T-cell (primary cell): ENCODE data around the gene PPP1R13B. TPM values are rescaled to one million over a fixed set of nuclear protein-coding genes. Genes with fewer than 3 reads are reported as not detected.

Experiments used
- ATAC-seq, 4 experiments: fragments of 200-7000 bp in 3 of 4; fragments of 150-1000 bp in 1 of 4; cut with Tn5 transposase; replicated peaks in 1 of 4; 1 replicate in 3 of 4; 2 replicates in 1 of 4; pipeline ENCODE4 v1.10.0; 2021; ENCODE audit warnings: moderate library complexity in 3 of 4, mild to moderate bottlenecking in 2 of 4, moderate number of reproducible peaks in 1 of 4
- CTCF ChIA-PET, 2 donors: fragments of 300-600 bp; sonication (Branson Sonifier 250); formaldehyde crosslinking; loops; one replicate each; lab custom pipeline; 2022; ENCODE audit warnings: antibody characterized with exemption in 2 of 2; lab: Charles Lee
- POLR2A ChIA-PET, 2 donors: fragments of 300-600 bp; sonication (Branson Sonifier 250); formaldehyde crosslinking; loops; one replicate each; lab custom pipeline; 2022; ENCODE audit warnings: antibody characterized with exemption in 2 of 2; lab: Charles Lee
- DNase-seq, 35 experiments: peaks; one replicate each; pipeline versions ENCODE4 v3.0.0 to v3.0.0-alpha.2; 2013 to 2023
- H3K27ac ChIP-seq: one replicate; pipeline ENCODE4 v1.5.1; 2013; ENCODE audit warnings: low read length
- H3K27me3 ChIP-seq, 2 experiments: replicated peaks in 1 of 2; 1 replicate in 1 of 2; 2 replicates in 1 of 2; pipeline versions ENCODE4 v1.6.1 to v1.7.0; 2013; ENCODE audit warnings: low read length in 1 of 2, mixed read lengths in 1 of 2; ENCODE audit not compliant: control insufficient read depth in 2 of 2, insufficient read depth in 2 of 2; ENCODE audit errors: extremely low read depth in 1 of 2
- H3K36me3 ChIP-seq, 2 donors: 1 replicate in 1 of 2; 2 replicates in 1 of 2; pipeline versions ENCODE4 v1.6.1 to v1.7.0; 2013; ENCODE audit warnings: low read length in 1 of 2; ENCODE audit not compliant: control insufficient read depth in 2 of 2, insufficient read depth in 1 of 2; ENCODE audit errors: extremely low read depth in 1 of 2
- H3K4me1 ChIP-seq, 2 experiments: 1 replicate in 1 of 2; 2 replicates in 1 of 2; pipeline versions ENCODE4 v1.6.1 to v1.7.0; 2013; ENCODE audit warnings: low read length in 2 of 2, mixed read lengths in 1 of 2; ENCODE audit not compliant: insufficient read depth in 2 of 2, control insufficient read depth in 1 of 2; ENCODE audit errors: extremely low read depth in 1 of 2
- H3K4me3 ChIP-seq, 2 donors: 1 replicate in 1 of 2; 2 replicates in 1 of 2; pipeline versions ENCODE4 v1.5.1 to v1.7.0; 2013; ENCODE audit warnings: mild to moderate bottlenecking in 2 of 2, low read length in 1 of 2, moderate library complexity in 1 of 2; ENCODE audit not compliant: control insufficient read depth in 1 of 2; ENCODE audit errors: extremely low read depth in 1 of 2
- H3K9me3 ChIP-seq: 2 replicates; pipeline ENCODE4 v1.7.0; 2013
- H3K27ac Mint-ChIP-seq, 2 donors: one replicate each; pipeline ENCODE4 v1.8.0; 2020 to 2021; ENCODE audit warnings: mild to moderate bottlenecking in 2 of 2, mixed read lengths in 2 of 2
- H3K27me3 Mint-ChIP-seq, 2 donors: one replicate each; pipeline ENCODE4 v1.8.0; 2021 to 2022; ENCODE audit warnings: mixed read lengths in 2 of 2
- H3K36me3 Mint-ChIP-seq: one replicate; pipeline ENCODE4 v1.8.0; 2021; ENCODE audit warnings: mixed read lengths
- H3K4me1 Mint-ChIP-seq, 3 donors: one replicate each; pipeline ENCODE4 v1.8.0; 2020 to 2022; ENCODE audit warnings: mixed read lengths in 3 of 3, mild to moderate bottlenecking in 1 of 3
- H3K4me3 Mint-ChIP-seq, 3 donors: one replicate each; pipeline ENCODE4 v1.8.0; 2020 to 2022; ENCODE audit warnings: mild to moderate bottlenecking in 3 of 3, mixed read lengths in 3 of 3, moderate library complexity in 3 of 3
- H3K9me3 Mint-ChIP-seq, 3 donors: one replicate each; pipeline ENCODE4 v1.8.0; 2020 to 2022; ENCODE audit warnings: mixed read lengths in 3 of 3
- WGBS: methylation state at CpG from one replicate; pipeline ENCODE4 v1.1.5; 2013; ENCODE audit warnings: missing lambda C conversion rate; ENCODE audit not compliant: insufficient coverage; 5-methylcytosine and 5-hydroxymethylcytosine counted together
- total RNA-seq, 35 experiments: library from RNA in 6 of 35; stranded (reverse) in 6 of 35; fragments of 120-200 nt in 1 of 35; gene quantifications; one replicate each; pipeline versions ENCODE4 v1.2.1 to v1.2.4 and lab custom pipeline; 2013 to 2026

PPP1R13B gene
- total RNA-seq, 5 donors from 2014 or later (not counting 1 experiment from before 2014, with no cell fraction given), result 23.8 to 32.4 (median 29.9) TPM

DNA sequence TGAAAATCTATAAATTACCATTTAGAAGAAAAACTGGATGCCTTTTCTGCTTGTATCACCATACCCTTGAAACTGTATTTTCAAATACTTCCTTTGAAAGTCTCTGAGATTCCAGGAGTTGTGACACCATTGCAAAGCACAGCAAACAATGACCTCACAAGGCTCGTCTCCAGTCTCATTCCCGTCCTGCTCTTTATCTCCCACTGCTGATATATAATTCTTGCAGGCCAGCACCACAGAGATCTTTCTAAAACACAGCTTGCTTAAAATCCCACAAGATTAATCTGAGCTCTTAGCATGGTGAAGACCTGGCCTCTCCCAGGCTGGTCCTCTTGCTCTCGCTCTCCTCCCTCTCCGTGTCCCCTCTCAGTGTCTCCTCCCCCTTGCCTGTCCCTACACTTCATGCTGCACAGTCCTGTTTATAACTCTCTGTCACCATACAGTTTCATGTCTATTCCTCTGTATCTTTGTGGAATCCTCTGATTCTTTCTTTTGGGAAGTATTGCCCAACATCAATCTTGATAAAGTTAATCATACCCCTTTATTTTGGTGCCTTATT lies 80.0 kb downstream of the PPP1R13B start:
- H3K4me3 ChIP-seq, result no peak overlapping the region
- no peak overlapping the region for H3K4me3 Mint-ChIP-seq
- no peak overlapping the region for H3K27ac Mint-ChIP-seq
- DNase-seq (no peak), ATAC-seq (no peak)
- no peaks in the 10 kb centered on the region for H3K27me3 ChIP-seq
- CTCF ChIA-PET, result no interaction called here
- H3K9me3 ChIP-seq, result no peaks in the 10 kb centered on the region
- POLR2A ChIA-PET, result no interaction called here
- H3K36me3 ChIP-seq, result no peaks in the 10 kb centered on the region
- H3K27me3 Mint-ChIP-seq, result no peaks in the 10 kb centered on the region
- H3K9me3 Mint-ChIP-seq, result no peaks in the 10 kb centered on the region
- no peak overlapping the region for H3K27ac ChIP-seq
- peaks cover 32% of the 10 kb centered on the region for H3K36me3 Mint-ChIP-seq
- no peaks in the 10 kb centered on the region for H3K4me1 Mint-ChIP-seq
- H3K4me1 ChIP-seq, result no peaks in the 10 kb centered on the region
- 98% methylated on average over 4 of the region's 4 CpGs for WGBS

DNA sequence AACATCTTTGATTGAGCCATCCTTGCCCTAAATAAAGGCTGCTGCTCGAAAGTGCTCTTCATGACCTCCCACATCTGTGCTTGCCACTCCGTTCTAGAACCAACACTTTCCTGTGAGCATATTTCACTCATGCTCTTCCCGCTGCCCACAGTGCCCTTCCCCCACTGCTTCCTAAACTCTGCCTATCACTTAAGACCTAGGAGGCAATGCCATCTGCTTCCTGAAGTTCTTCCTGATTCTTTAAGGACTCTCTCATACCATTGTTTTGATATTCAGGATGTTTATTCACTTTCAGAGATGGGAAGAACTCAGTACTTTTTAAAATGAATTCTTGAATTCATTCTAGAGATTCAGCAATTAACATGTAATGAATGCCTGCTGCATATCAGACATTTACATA lies 81.8 kb downstream of the PPP1R13B start:
- WGBS, result 75% methylated on average over 3 of the region's 3 CpGs
- H3K9me3 ChIP-seq, result no peaks in the 10 kb centered on the region
- ATAC-seq (no peak), DNase-seq (no peak)
- H3K9me3 Mint-ChIP-seq, result no peaks in the 10 kb centered on the region
- H3K36me3 Mint-ChIP-seq, result peaks cover 18% of the 10 kb centered on the region
- no peaks in the 10 kb centered on the region for H3K27me3 Mint-ChIP-seq
- H3K27me3 ChIP-seq, result no peaks in the 10 kb centered on the region
- POLR2A ChIA-PET, result no interaction called here
- H3K27ac ChIP-seq, result no peak overlapping the region
- no peak overlapping the region for H3K27ac Mint-ChIP-seq
- H3K36me3 ChIP-seq, result no peaks in the 10 kb centered on the region
- H3K4me1 ChIP-seq, result no peaks in the 10 kb centered on the region
- H3K4me3 ChIP-seq, result no peak overlapping the region
- H3K4me3 Mint-ChIP-seq, result no peak overlapping the region
- CTCF ChIA-PET, result interaction anchor here in 1 of 2 donors (0.6 kb wide), 1 partner anchor 11 kb away, joined by 3 read pairs; no protein-coding TSS in a partner anchor
- no peaks in the 10 kb centered on the region for H3K4me1 Mint-ChIP-seq

- Mint-ChIP-seq H3K27ac (no peak overlapping the region), H3K9me3 (no peaks in the 10 kb centered on the region), H3K27me3 (no peaks in the 10 kb centered on the region), H3K4me1 (no peaks in the 10 kb centered on the region), H3K36me3 (peaks cover 15% of the 10 kb centered on the region), H3K4me3 (no peak overlapping the region)
- H3K27me3 ChIP-seq, result no peaks in the 10 kb centered on the region
- CTCF ChIA-PET, result no interaction called here
- ATAC-seq (no peak), DNase-seq (no peak)
- WGBS, result no CpG with 5 or more reads among the region's 5 CpGs
- no peaks in the 10 kb centered on the region for H3K4me1 ChIP-seq
- no peaks in the 10 kb centered on the region for H3K36me3 ChIP-seq
- POLR2A ChIA-PET, result interaction anchor here in 1 of 2 donors (0.6 kb wide), 1 partner anchor 306 kb away, joined by 3 read pairs; no protein-coding TSS in a partner anchor
- H3K27ac ChIP-seq, result no peak overlapping the region
- no peak overlapping the region for H3K4me3 ChIP-seq
- H3K9me3 ChIP-seq, result no peaks in the 10 kb centered on the region
Measured at GRCh38 chr14:103763730-103764488, 83.5 kb downstream of the PPP1R13B start.

- H3K36me3 ChIP-seq, result no peaks in the 10 kb centered on the region
- Mint-ChIP-seq H3K36me3 (peaks cover 13% of the 10 kb centered on the region), H3K27me3 (no peaks in the 10 kb centered on the region), H3K4me1 (no peaks in the 10 kb centered on the region), H3K9me3 (no peaks in the 10 kb centered on the region), H3K27ac (no peak overlapping the region), H3K4me3 (no peak overlapping the region)
- H3K4me3 ChIP-seq, result no peak overlapping the region
- POLR2A ChIA-PET, result no interaction called here
- H3K9me3 ChIP-seq, result no peaks in the 10 kb centered on the region
- no peaks in the 10 kb centered on the region for H3K27me3 ChIP-seq
- H3K27ac ChIP-seq, result no peak overlapping the region
- no peak for ATAC-seq
- H3K4me1 ChIP-seq, result no peaks in the 10 kb centered on the region
- WGBS, result 88% methylated on average over 11 of the region's 13 CpGs
- CTCF ChIA-PET, result no interaction called here
- DNase-seq, result no peak
Measured at GRCh38 chr14:103762541-103762940, 84.8 kb downstream of the PPP1R13B start.

GRCh38 chr14:103762036-103762435 lies 85.3 kb downstream of the PPP1R13B start:
- CTCF ChIA-PET, result no interaction called here
- DNase-seq, result no peak
- Mint-ChIP-seq H3K36me3 (peaks cover 11% of the 10 kb centered on the region), H3K27ac (no peak overlapping the region), H3K9me3 (no peaks in the 10 kb centered on the region), H3K4me3 (no peak overlapping the region), H3K27me3 (no peaks in the 10 kb centered on the region), H3K4me1 (no peaks in the 10 kb centered on the region)
- no CpG with 5 or more reads among the region's 1 CpG for WGBS
- POLR2A ChIA-PET, result interaction anchor here in 1 of 2 donors (0.7 kb wide), 1 partner anchor 1314 kb away, joined by 4 read pairs; no protein-coding TSS in a partner anchor
- no peak overlapping the region for H3K4me3 ChIP-seq
- no peaks in the 10 kb centered on the region for H3K36me3 ChIP-seq
- ATAC-seq, result no peak
- no peak overlapping the region for H3K27ac ChIP-seq
- H3K9me3 ChIP-seq, result no peaks in the 10 kb centered on the region
- no peaks in the 10 kb centered on the region for H3K4me1 ChIP-seq
- no peaks in the 10 kb centered on the region for H3K27me3 ChIP-seq

- Mint-ChIP-seq H3K27me3 (no peaks in the 10 kb centered on the region), H3K4me1 (no peaks in the 10 kb centered on the region), H3K4me3 (no peak overlapping the region), H3K9me3 (no peaks in the 10 kb centered on the region), H3K36me3 (no peaks in the 10 kb centered on the region), H3K27ac (no peak overlapping the region)
- no peaks in the 10 kb centered on the region for H3K9me3 ChIP-seq
- H3K4me3 ChIP-seq, result no peak overlapping the region
- ChIA-PET CTCF (interaction anchor here in 1 of 2 donors (0.7 kb wide), 1 partner anchor 509 kb away, joined by 3 read pairs; no protein-coding TSS in a partner anchor), POLR2A (interaction anchor here in 1 of 2 donors (0.7 kb wide), 1 partner anchor 16 kb away, joined by 7 read pairs; no protein-coding TSS in a partner anchor)
- no peaks in the 10 kb centered on the region for H3K27me3 ChIP-seq
- ATAC-seq, result no peak
- H3K27ac ChIP-seq, result no peak overlapping the region
- WGBS, result 94% methylated on average over 2 of the region's 8 CpGs
- no peak for DNase-seq
- H3K4me1 ChIP-seq, result no peaks in the 10 kb centered on the region
- peaks cover 0 to 5% of the 10 kb centered on the region in 2 donors for H3K36me3 ChIP-seq
Measured at GRCh38 chr14:103758059-103758776, 89.2 kb downstream of the PPP1R13B start.
